ENCODE data around the gene CTLA4.

Gene CTLA4

DNA sequence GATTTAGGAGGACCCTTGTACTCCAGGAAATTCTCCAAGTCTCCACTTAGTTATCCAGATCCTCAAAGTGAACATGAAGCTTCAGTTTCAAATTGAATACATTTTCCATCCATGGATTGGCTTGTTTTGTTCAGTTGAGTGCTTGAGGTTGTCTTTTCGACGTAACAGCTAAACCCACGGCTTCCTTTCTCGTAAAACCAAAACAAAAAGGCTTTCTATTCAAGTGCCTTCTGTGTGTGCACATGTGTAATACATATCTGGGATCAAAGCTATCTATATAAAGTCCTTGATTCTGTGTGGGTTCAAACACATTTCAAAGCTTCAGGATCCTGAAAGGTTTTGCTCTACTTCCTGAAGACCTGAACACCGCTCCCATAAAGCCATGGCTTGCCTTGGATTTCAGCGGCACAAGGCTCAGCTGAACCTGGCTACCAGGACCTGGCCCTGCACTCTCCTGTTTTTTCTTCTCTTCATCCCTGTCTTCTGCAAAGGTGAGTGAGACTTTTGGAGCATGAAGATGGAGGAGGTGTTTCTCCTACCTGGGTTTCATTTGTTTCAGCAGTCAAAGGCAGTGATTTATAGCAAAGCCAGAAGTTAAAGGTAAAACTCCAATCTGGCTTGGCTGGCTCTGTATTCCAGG is at the start of gene CTLA4:
Gene CTLA4 (plus strand): TSS at position 211 of the 640 bp plus-strand sequence. CDS start 172 bp downstream, at position 383.
- no peak for DNase-seq (ENCODE audit: low read depth in 2 of 2)

GRCh38 chr2:203818656-203819055 is 48.9 kb upstream of the CTLA4 start:
- DNase-seq (ENCODE audit: low read depth in 2 of 2): no peak

DNA sequence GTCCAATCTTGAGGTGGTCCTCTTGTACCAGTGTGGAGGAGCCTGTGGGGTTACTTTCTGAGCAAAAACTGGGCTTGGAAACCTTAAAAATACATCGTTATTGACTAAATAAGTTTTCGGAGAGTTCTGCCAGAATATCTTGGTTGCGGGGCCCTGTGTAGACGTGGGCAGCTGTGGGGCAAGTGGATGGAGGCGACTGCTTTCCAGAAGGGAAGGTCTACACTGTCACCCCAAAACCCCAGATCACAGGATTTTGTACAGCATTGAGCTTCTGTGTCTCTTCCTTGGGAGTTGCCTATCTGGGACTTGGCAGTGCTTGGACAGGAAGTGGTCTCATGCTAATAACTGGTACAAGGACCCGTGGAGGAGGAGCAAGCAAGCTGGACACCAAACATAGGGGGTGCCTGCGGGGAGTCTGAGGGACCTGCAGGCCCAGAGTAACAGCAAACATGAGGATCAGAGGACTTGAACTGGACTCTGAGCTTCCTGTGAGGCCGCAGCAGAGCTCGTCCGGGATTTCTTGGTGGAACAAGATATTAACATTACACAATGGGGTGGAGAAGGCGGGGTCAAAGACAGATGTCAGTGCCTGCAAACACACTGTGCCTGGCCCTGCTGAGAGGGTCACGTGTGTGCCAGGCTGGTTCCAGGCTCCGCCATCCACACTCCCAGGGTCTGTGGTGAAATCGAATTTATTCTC is 48.0 kb upstream of the CTLA4 start:
- DNase-seq (ENCODE audit: low read depth in 2 of 2): no peak

GRCh38 chr2:203820969-203821368 is 46.6 kb upstream of the CTLA4 start:
- DNase-seq (ENCODE audit: low read depth in 2 of 2): no peak

DNA sequence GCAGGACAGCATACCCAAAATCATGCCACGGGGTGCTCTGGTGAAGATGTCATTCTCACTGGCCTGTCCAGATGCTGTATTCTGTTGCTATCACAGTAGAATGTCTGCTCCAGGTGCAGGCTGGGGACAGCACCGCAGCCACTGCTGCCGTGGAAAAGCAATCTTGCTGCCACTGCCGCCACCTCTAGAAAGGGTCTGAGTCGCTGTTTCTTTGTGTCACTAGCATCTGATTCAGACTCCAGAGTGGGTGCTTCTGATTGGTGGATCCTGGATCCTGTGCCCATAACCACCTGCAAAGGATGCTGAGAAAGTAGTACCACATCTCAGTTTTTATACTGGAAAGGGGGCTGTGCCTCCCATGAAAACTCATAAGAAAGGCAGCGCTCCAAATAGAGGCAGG is 45.3 kb upstream of the CTLA4 start:
- no peak for DNase-seq (ENCODE audit: low read depth in 2 of 2)

DNA sequence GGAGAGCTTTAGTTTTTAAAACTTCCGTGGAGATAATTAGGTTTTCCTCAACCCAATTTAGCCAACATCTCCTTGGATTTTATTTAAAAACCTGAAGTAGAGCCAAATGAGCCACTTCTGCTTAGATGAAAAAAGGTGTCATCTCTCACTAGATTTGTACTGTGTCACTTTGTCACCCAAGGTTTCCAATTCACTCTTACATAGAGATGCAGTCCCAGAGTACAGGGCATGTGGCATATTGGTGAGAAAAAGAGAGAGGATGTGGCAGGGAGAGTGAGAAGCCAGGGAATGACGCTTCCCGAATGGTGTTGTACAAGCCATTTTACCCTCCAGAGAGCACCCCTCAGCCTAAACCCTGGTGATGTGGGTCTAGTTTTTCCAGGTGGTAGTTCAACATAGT is 44.4 kb upstream of the CTLA4 start:
- no peak for DNase-seq (ENCODE audit: low read depth in 2 of 2)

DNA sequence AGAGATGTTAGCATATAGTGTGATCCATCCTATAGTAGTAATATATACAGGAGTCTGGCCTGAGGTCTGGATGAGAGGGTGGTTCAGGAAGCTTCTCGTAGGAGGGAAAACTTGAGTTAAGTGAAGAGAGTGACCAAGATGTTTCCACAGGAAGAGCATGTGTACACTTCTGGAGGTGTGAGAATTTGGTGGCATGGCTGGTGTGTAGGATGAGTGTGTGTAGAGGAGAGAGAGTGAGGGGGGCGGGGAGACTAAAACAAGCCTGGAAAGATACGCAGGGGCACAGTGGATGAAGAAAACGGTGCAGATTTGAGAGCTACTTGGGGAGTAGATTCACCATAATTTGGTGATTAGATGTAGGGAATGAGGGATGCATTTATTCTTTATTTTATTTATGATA is 43.5 kb upstream of the CTLA4 start:
- no peak for DNase-seq (ENCODE audit: low read depth in 2 of 2)

GRCh38 chr2:203824603-203825002 is 43.0 kb upstream of the CTLA4 start:
- no peak for DNase-seq (ENCODE audit: low read depth in 2 of 2)

GRCh38 chr2:203826704-203827103 is 40.9 kb upstream of the CTLA4 start:
- no peak for DNase-seq (ENCODE audit: low read depth in 2 of 2)

GRCh38 chr2:203830304-203831055 is 37.1 kb upstream of the CTLA4 start:
- DNase-seq (ENCODE audit: low read depth in 2 of 2): no peak

DNA sequence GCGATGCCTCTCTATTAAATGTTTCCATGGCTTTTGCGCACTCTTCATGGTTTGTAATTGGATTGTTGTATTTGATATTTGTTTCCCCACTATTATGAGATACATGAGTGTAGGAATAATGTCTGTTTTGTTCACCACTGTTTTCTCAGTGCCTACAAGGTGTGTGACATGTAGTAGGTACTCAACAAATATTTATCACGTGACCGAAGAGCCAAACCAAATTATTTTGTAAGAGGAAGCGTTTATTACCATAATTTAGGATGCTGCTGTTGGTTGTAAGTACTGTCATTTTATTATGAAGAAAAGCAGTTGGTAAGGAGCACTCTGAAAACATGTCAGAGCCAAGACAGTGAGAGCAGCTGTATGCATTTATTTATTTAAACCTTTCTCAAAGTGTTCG is 32.2 kb upstream of the CTLA4 start:
- no peak for DNase-seq (ENCODE audit: low read depth in 2 of 2)

GRCh38 chr2:203835892-203836800 is 31.4 kb upstream of the CTLA4 start:
- no peak for DNase-seq (ENCODE audit: low read depth in 2 of 2)

- no peak for DNase-seq (ENCODE audit: low read depth in 2 of 2)
These were observed 26.8 kb upstream of the CTLA4 start for GRCh38 chr2:203840655-203841205.

- DNase-seq (ENCODE audit: low read depth in 2 of 2): no peak
These were observed 25.9 kb upstream of the CTLA4 start for GRCh38 chr2:203841654-203842053.

GRCh38 chr2:203842373-203842772 is 25.2 kb upstream of the CTLA4 start:
- DNase-seq (ENCODE audit: low read depth in 2 of 2): no peak

DNA sequence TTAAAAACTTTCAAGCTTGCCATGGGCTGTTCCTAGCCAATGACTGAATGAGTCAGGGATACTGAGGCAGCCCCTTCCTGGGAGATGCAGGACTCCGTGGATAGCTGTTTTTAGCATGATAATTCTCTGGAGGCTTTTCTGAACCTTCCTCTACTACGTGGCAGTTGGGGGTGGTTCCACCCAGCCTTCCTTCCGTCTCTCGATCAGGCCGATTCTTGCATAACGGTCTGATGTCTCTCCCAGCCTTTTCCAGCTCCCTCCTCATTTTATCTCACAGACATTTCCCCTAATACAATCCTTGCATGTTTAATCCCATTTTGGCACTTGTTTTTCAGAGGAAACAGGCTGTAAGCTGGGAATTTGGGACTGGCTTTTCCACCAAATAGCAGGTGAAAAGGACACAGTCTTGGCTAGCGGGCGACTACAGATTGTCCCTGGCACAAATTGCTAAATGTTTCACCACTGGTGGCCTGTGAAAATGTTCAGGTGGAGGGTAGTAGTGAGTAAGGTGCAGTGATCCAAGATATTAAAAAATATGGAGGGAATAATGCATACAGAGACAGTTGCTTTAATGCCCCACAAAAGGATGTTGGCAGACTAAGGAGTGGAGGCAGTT is 21.0 kb upstream of the CTLA4 start:
- DNase-seq (ENCODE audit: low read depth in 2 of 2): no peak

GRCh38 chr2:203849010-203849409 is 18.6 kb upstream of the CTLA4 start:
- no peak for DNase-seq (ENCODE audit: low read depth in 2 of 2)

- DNase-seq (ENCODE audit: low read depth in 2 of 2): no peak
These were observed 14.8 kb upstream of the CTLA4 start for GRCh38 chr2:203852760-203853159.

GRCh38 chr2:203853271-203853670 is 14.3 kb upstream of the CTLA4 start:
- DNase-seq (ENCODE audit: low read depth in 2 of 2): no peak

DNA sequence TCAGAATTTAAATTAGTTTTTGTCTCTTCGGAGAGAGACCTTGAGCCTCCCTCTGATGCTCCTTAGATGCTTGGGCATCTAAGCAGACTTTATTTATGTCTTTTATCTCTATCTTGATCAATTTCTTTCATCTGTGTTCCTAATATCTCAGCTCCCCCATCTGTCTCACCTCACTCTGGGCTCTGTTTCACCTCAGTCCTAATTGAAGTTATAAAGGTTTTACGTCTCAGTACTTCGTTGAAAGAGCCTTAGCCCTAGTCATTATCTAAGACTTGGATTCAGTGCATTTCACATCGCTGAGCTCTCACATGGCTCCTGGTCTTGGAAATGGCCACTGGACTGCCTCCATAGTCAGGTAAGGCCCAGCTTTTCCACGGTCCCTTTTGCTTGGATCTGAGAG is 13.8 kb upstream of the CTLA4 start:
- DNase-seq (ENCODE audit: low read depth in 2 of 2): no peak

- DNase-seq (ENCODE audit: low read depth in 2 of 2): no peak
These were observed 12.3 kb upstream of the CTLA4 start for GRCh38 chr2:203855274-203855673.

Data from stimulated activated CD8-positive, alpha-beta memory T cell treated with anti-CD3 and anti-CD28 coated beads, Interleukin-7, amount 100 ng/mL, for 4 hours (primary cell).